Measurements from ENCODE around the gene NSD1. TPM values are rescaled to one million over a fixed set of nuclear protein-coding genes. Genes with fewer than 3 reads are reported as not detected.

NSD1 gene
- total RNA-seq, 1 donor from 2014 or later: 37.5 TPM

- H3K27me3 ChIP-seq (ENCODE audit: control insufficient read depth, insufficient read depth, low read length): no peaks in the 10 kb centered on the region
- no peak for DNase-seq (ENCODE audit: low read depth)
- H3K36me3 ChIP-seq (ENCODE audit: control insufficient read depth, insufficient read depth, low read length): no peaks in the 10 kb centered on the region
- TF ChIP-seq CTCF (IDR thresholded peaks at IDR 0.05; ENCODE audit: insufficient read depth, low read length, poor library complexity, severe bottlenecking): no peak
- no peak overlapping the region for H3K4me3 ChIP-seq (ENCODE audit: low read depth, low read length)
Measured at GRCh38 chr5:177130211-177131018, 3.2 kb upstream of the NSD1 start.

DNA sequence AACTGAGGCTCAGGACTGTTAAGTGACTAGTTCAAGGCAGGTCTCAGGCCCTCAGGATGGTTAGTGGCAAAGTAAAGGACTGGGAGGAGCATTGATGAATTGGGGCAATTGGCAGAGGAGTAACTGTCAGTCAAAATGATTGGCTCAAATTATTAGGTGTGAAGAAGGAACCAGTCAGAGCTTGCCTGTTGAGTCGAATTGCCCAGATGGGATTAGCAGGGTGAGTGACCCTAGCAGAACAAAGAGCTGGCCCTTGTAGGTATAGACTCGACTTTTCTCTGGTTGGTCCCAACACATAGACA, 2.6 kb upstream of the NSD1 start:
- TF ChIP-seq CTCF (IDR thresholded peaks at IDR 0.05; ENCODE audit: insufficient read depth, low read length, poor library complexity, severe bottlenecking): no peak
- no peak overlapping the region for H3K4me3 ChIP-seq (ENCODE audit: low read depth, low read length)
- no peaks in the 10 kb centered on the region for H3K27me3 ChIP-seq (ENCODE audit: control insufficient read depth, insufficient read depth, low read length)
- DNase-seq (ENCODE audit: low read depth): no peak
- no peaks in the 10 kb centered on the region for H3K36me3 ChIP-seq (ENCODE audit: control insufficient read depth, insufficient read depth, low read length)

- DNase-seq (ENCODE audit: low read depth): no peak
- no peaks in the 10 kb centered on the region for H3K36me3 ChIP-seq (ENCODE audit: control insufficient read depth, insufficient read depth, low read length)
- H3K4me3 ChIP-seq (ENCODE audit: low read depth, low read length): no peak overlapping the region
Measured at GRCh38 chr5:177131352-177132135, 2.0 kb upstream of the NSD1 start.

DNA sequence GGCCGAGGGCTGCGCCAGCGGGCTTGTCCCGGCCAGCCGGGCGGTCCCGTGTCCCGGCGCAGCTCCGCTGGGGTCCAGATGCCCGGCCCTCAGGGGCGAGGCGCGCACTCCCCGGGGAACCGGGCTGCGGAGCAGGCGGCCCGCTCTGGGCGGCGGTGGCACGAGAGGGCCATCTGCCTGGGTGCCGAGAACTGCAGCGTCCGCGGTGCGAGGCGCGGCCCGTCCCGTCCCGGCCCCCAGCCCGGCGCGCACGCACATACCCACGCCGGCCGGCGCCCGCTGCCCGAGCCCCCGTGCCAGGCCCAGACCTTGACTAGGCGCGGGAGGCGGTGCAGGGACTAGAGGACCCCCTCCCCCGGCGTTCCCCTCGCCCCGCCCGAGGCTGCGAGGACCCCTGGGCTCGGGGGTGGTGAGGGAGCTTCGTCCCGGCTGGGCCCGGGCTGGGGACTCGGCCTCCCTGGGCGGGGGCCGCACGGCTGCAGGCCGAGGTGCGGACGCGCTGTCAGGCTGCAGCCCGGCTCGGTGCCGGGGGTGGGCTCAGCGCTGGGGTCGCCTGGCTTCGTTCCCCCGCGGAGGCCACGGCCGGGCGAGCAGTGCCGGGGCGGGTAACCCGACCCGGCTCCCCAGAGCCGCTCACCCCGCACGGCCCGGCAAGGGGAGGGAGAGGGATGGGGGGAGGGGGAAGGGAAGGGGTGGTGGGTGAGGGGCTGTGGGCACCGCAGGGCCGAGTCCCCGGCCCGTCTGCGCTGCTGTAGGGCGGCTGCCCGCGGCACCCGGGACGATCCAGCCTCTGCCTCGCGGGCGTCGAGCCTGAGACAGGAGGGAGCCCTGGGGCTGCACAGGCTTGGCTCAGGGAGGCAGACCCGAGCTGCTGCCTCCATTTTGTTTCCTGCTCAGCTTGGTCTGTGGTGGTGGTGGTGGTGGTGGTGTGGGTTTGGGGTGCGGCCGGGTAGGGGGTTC, 1.2 kb upstream of the NSD1 start:
- no peak for DNase-seq (ENCODE audit: low read depth)
- H3K4me3 ChIP-seq (ENCODE audit: low read depth, low read length): no peak overlapping the region
- H3K27me3 ChIP-seq (ENCODE audit: control insufficient read depth, insufficient read depth, low read length): no peaks in the 10 kb centered on the region
- H3K36me3 ChIP-seq (ENCODE audit: control insufficient read depth, insufficient read depth, low read length): no peaks in the 10 kb centered on the region
- TF ChIP-seq CTCF (IDR thresholded peaks at IDR 0.05; ENCODE audit: insufficient read depth, low read length, poor library complexity, severe bottlenecking): no peak

More at GRCh38 chr5:177131352-177132135, 2.0 kb upstream of the NSD1 start:
- no peak for TF ChIP-seq CTCF (IDR thresholded peaks at IDR 0.05; ENCODE audit: insufficient read depth, low read length, poor library complexity, severe bottlenecking)
- H3K27me3 ChIP-seq (ENCODE audit: control insufficient read depth, insufficient read depth, low read length): no peaks in the 10 kb centered on the region

GRCh38 chr5:177133853-177134696, 502 bp downstream of the NSD1 start:
- no peak for DNase-seq (ENCODE audit: low read depth)
- H3K36me3 ChIP-seq (ENCODE audit: control insufficient read depth, insufficient read depth, low read length): no peaks in the 10 kb centered on the region
- TF ChIP-seq CTCF (IDR thresholded peaks at IDR 0.05; ENCODE audit: insufficient read depth, low read length, poor library complexity, severe bottlenecking): no peak
- no peaks in the 10 kb centered on the region for H3K27me3 ChIP-seq (ENCODE audit: control insufficient read depth, insufficient read depth, low read length)
- peak overlapping the region; percentile 68 for H3K4me3 ChIP-seq (ENCODE audit: low read depth, low read length)

Measured in kidney epithelial cell (primary cell).